ENCODE data around the gene TBX6. TPM values are rescaled to one million over a fixed set of nuclear protein-coding genes. Genes with fewer than 3 reads are reported as not detected.

TBX6 gene
- total and polyA plus RNA-seq, 10 of the 15 experiments (the other 5 are each of a cell fraction or from before 2014, with no cell fraction given) = 0.08 to 0.90 (median 0.31) TPM; not detected in 2

GRCh38 chr16:30114411-30114810 lies 22.7 kb upstream of the TBX6 start:
- ChIA-PET CTCF (interaction anchor here (0.6 to 1.6 kb wide), 3 partner anchors 23 to 254 kb away, joined by 3 to 8 read pairs (median 4); partner anchors contain the start of gene TBX6), POLR2A (interaction anchor here (1.3 to 1.4 kb wide), 2 partner anchors 11 to 12 kb away, joined by 5 to 6 read pairs; no protein-coding TSS in a partner anchor), SMC1A (ENCODE audit: uncharacterized antibody, unreplicated experiment) (no interaction called here), RAD21 (ENCODE audit: unreplicated experiment) (interaction anchor here (0.6 kb wide), 1 partner anchor 505 kb away, joined by 3 read pairs; no protein-coding TSS in a partner anchor)
- ATAC-seq = no peak
- no TSS peak for BruUV-seq (replicated peaks)
- WGBS (ENCODE audit: insufficient coverage, insufficient replicate concordance, low lambda C conversion rate, missing lambda C conversion rate) = 93% methylated on average over 8 of the region's 11 CpGs
- H3K4me1 ChIP-seq (ENCODE audit: control insufficient read depth, insufficient read depth, low read length) = peaks cover 2% of the 10 kb centered on the region
- DNase-seq (ENCODE audit: low read depth, low spot score) = no peak
- in situ Hi-C loops (cut with MboI) (no loop called here), intact Hi-C loops (cut with micrococcal nuclease; ENCODE audit: unreplicated experiment) (no loop called here)
- no peaks in the 10 kb centered on the region for H3K79me2 ChIP-seq (ENCODE audit: control insufficient read depth, insufficient read depth, low read length)
- FAIRE-seq = no peak
- no peaks in the 10 kb centered on the region for H3K27me3 ChIP-seq (replicated peaks in 1 of 2; ENCODE audit: control insufficient read depth in 2 of 2, insufficient read depth in 2 of 2, low read length in 1 of 2)
- no peak overlapping the region for H3K9ac ChIP-seq (ENCODE audit: control insufficient read depth, insufficient read depth, low read length)
- H3K9me3 ChIP-seq (replicated peaks; ENCODE audit: control insufficient read depth, insufficient read depth, low read length) = no peaks in the 10 kb centered on the region
- no peak overlapping the region for H2AFZ ChIP-seq (ENCODE audit: control insufficient read depth, low read depth, low read length)
- no peak overlapping the region for H3K27ac ChIP-seq (ENCODE audit: control insufficient read depth, insufficient read depth)
- H3K4me3 ChIP-seq = no peak overlapping the region
- H3K4me2 ChIP-seq (ENCODE audit: control insufficient read depth, insufficient read depth) = no peak overlapping the region
- H4K20me1 ChIP-seq (ENCODE audit: control insufficient read depth, insufficient read depth) = no peaks in the 10 kb centered on the region
- H3K36me3 ChIP-seq (ENCODE audit: control insufficient read depth in 2 of 2, insufficient read depth in 2 of 2, low read length in 1 of 2) = no peaks in the 10 kb centered on the region; a peak in 1 of 4 replicates
- TF ChIP-seq ESRRA (IDR thresholded peaks at IDR 0.05; ENCODE audit: low read length) (no peak), HDGF (IDR thresholded peaks at IDR 0.05) (no peak), CBX5 (IDR thresholded peaks at IDR 0.05; ENCODE audit: low read depth) (no peak), BCL11A (IDR thresholded peaks at IDR 0.05; ENCODE audit: low read depth, low read length) (no peak), CTCF (IDR thresholded peaks at IDR 0.05 in 2 of 3, conservative IDR thresholded peaks at IDR 0.05 in 1 of 3; ENCODE audit: control insufficient read depth in 2 of 3, extremely low read depth in 1 of 3, insufficient read depth in 1 of 3, low read depth in 3 of 3, low read length in 3 of 3) (no peak), ZNF687 (IDR thresholded peaks at IDR 0.05) (no peak), SMAD5 (IDR thresholded peaks at IDR 0.05; ENCODE audit: low read depth) (no peak), YBX1 (IDR thresholded peaks at IDR 0.05) (no peak)
- TF ChIP-seq, protein P1, sequence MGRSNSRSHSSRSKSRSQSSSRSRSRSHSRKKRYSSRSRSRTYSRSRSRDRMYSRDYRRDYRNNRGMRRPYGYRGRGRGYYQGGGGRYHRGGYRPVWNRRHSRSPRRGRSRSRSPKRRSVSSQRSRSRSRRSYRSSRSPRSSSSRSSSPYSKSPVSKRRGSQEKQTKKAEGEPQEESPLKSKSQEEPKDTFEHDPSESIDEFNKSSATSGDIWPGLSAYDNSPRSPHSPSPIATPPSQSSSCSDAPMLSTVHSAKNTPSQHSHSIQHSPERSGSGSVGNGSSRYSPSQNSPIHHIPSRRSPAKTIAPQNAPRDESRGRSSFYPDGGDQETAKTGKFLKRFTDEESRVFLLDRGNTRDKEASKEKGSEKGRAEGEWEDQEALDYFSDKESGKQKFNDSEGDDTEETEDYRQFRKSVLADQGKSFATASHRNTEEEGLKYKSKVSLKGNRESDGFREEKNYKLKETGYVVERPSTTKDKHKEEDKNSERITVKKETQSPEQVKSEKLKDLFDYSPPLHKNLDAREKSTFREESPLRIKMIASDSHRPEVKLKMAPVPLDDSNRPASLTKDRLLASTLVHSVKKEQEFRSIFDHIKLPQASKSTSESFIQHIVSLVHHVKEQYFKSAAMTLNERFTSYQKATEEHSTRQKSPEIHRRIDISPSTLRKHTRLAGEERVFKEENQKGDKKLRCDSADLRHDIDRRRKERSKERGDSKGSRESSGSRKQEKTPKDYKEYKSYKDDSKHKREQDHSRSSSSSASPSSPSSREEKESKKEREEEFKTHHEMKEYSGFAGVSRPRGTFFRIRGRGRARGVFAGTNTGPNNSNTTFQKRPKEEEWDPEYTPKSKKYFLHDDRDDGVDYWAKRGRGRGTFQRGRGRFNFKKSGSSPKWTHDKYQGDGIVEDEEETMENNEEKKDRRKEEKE (IDR thresholded peaks at IDR 0.05) = no peak
- TF ChIP-seq, protein P2, sequence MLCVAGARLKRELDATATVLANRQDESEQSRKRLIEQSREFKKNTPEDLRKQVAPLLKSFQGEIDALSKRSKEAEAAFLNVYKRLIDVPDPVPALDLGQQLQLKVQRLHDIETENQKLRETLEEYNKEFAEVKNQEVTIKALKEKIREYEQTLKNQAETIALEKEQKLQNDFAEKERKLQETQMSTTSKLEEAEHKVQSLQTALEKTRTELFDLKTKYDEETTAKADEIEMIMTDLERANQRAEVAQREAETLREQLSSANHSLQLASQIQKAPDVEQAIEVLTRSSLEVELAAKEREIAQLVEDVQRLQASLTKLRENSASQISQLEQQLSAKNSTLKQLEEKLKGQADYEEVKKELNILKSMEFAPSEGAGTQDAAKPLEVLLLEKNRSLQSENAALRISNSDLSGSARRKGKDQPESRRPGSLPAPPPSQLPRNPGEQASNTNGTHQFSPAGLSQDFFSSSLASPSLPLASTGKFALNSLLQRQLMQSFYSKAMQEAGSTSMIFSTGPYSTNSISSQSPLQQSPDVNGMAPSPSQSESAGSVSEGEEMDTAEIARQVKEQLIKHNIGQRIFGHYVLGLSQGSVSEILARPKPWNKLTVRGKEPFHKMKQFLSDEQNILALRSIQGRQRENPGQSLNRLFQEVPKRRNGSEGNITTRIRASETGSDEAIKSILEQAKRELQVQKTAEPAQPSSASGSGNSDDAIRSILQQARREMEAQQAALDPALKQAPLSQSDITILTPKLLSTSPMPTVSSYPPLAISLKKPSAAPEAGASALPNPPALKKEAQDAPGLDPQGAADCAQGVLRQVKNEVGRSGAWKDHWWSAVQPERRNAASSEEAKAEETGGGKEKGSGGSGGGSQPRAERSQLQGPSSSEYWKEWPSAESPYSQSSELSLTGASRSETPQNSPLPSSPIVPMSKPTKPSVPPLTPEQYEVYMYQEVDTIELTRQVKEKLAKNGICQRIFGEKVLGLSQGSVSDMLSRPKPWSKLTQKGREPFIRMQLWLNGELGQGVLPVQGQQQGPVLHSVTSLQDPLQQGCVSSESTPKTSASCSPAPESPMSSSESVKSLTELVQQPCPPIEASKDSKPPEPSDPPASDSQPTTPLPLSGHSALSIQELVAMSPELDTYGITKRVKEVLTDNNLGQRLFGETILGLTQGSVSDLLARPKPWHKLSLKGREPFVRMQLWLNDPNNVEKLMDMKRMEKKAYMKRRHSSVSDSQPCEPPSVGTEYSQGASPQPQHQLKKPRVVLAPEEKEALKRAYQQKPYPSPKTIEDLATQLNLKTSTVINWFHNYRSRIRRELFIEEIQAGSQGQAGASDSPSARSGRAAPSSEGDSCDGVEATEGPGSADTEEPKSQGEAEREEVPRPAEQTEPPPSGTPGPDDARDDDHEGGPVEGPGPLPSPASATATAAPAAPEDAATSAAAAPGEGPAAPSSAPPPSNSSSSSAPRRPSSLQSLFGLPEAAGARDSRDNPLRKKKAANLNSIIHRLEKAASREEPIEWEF (IDR thresholded peaks at IDR 0.05; ENCODE audit: insufficient replicate concordance, low read depth, low read length) = no peak

Measured in GM12878 (cell line).